ENCODE measurements around the gene GALNT14. TPM values are rescaled to one million over a fixed set of nuclear protein-coding genes. Genes with fewer than 3 reads are reported as not detected.

GALNT14 gene
- total RNA-seq, 1 donor from 2014 or later = 6.4 TPM

DNA sequence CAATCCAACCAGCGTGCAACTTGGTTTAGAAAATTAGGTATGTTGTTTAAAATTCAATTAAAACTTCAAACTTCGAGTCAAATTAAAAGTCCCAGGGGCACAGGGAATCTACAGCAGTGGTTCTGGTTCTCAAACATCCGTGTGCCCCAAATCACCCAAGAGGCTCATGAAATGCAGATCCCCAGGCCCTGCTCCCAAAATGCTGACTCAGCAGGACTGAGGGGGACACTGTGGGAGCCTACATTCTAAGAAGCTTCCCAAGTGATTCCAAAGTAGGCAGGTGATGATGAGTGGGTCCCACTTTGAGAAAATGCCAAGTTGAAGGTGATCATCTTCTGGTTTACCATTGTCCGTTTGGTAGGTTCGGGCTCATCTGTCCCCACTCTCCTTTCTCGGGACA is 82.3 kb downstream of the GALNT14 start:
- H3K36me3 Mint-ChIP-seq = no peaks in the 10 kb centered on the region
- no peak for TF ChIP-seq EZH2phosphoT487 (IDR thresholded peaks at IDR 0.05)
- TF ChIP-seq, protein P1, sequence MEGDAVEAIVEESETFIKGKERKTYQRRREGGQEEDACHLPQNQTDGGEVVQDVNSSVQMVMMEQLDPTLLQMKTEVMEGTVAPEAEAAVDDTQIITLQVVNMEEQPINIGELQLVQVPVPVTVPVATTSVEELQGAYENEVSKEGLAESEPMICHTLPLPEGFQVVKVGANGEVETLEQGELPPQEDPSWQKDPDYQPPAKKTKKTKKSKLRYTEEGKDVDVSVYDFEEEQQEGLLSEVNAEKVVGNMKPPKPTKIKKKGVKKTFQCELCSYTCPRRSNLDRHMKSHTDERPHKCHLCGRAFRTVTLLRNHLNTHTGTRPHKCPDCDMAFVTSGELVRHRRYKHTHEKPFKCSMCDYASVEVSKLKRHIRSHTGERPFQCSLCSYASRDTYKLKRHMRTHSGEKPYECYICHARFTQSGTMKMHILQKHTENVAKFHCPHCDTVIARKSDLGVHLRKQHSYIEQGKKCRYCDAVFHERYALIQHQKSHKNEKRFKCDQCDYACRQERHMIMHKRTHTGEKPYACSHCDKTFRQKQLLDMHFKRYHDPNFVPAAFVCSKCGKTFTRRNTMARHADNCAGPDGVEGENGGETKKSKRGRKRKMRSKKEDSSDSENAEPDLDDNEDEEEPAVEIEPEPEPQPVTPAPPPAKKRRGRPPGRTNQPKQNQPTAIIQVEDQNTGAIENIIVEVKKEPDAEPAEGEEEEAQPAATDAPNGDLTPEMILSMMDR (IDR thresholded peaks at IDR 0.05) = no peak
- no peak for TF ChIP-seq EZH2 (IDR thresholded peaks at IDR 0.05)
- no peaks in the 10 kb centered on the region for H4K20me1 ChIP-seq (ENCODE audit: low read depth)
- no peaks in the 10 kb centered on the region for H3F3A ChIP-seq (ENCODE audit: low read depth)
- no peak overlapping the region for H2AFZ ChIP-seq (replicated peaks)
- no peak overlapping the region for H3K4me3 ChIP-seq
- H3K79me2 ChIP-seq (ENCODE audit: low read depth) = no peaks in the 10 kb centered on the region
- no peaks in the 10 kb centered on the region for H3K27me3 ChIP-seq
- no peak overlapping the region for H3K27ac Mint-ChIP-seq
- no peak for DNase-seq (ENCODE audit: low spot score)
- H3K4me1 ChIP-seq = peaks cover 4% of the 10 kb centered on the region
- H3K27ac ChIP-seq = no peak overlapping the region
- peaks cover 1% of the 10 kb centered on the region for H3K9me3 Mint-ChIP-seq
- H3K4me1 Mint-ChIP-seq = no peaks in the 10 kb centered on the region
- H3K9ac ChIP-seq = no peak overlapping the region
- no peaks in the 10 kb centered on the region for H3K36me3 ChIP-seq
- H3K27me3 Mint-ChIP-seq (ENCODE audit: insufficient read depth, low read depth) = peaks cover 3% of the 10 kb centered on the region
- H3K4me2 ChIP-seq = no peak overlapping the region
- no peaks in the 10 kb centered on the region for H3K9me3 ChIP-seq (ENCODE audit: low read depth)
- no peak overlapping the region for H3K4me3 Mint-ChIP-seq

DNA sequence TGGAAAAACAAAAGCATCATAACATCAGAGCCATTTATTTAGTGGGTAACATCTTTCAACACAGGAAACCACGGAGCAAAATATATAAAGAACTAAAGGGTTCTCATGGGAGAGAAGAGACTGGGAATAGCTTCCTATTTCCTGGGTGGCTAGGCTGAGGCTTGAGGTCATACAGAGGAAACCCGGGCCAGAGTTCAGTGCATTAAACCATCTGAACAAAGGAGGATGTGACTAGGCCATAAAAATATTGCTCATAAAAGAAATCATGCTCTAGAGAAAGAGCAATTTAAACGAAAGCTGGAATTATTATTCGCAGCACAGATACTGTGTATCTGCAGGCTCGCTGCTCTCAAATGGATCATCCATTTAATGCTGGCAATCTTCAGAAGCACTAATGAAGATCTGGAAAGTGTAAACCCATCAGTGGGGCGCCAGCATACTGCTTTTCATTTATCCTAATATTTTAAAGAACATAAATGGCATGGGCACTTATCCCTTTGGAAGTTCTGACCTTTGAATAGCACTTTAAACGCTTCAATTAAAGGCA is 83.3 kb downstream of the GALNT14 start:
- no peak overlapping the region for H3K27ac ChIP-seq
- Mint-ChIP-seq H3K4me3 (no peak overlapping the region), H3K27me3 (ENCODE audit: insufficient read depth, low read depth) (peaks cover 3% of the 10 kb centered on the region), H3K4me1 (no peaks in the 10 kb centered on the region), H3K9me3 (no peaks in the 10 kb centered on the region), H3K27ac (no peak overlapping the region), H3K36me3 (no peaks in the 10 kb centered on the region)
- no peak overlapping the region for H3K9ac ChIP-seq
- TF ChIP-seq EZH2phosphoT487 (IDR thresholded peaks at IDR 0.05) (no peak), EZH2 (IDR thresholded peaks at IDR 0.05) (no peak)
- TF ChIP-seq, protein P1 (IDR thresholded peaks at IDR 0.05) = no peak
- H3K4me2 ChIP-seq = no peak overlapping the region
- no peaks in the 10 kb centered on the region for H3K79me2 ChIP-seq (ENCODE audit: low read depth)
- DNase-seq (ENCODE audit: low spot score) = no peak
- H3K27me3 ChIP-seq = no peaks in the 10 kb centered on the region
- no peaks in the 10 kb centered on the region for H3K36me3 ChIP-seq
- H3F3A ChIP-seq (ENCODE audit: low read depth) = no peaks in the 10 kb centered on the region
- H3K4me1 ChIP-seq = peaks cover 4% of the 10 kb centered on the region
- H2AFZ ChIP-seq (replicated peaks) = no peak overlapping the region
- H3K4me3 ChIP-seq = no peak overlapping the region
- H3K9me3 ChIP-seq (ENCODE audit: low read depth) = no peaks in the 10 kb centered on the region
- H4K20me1 ChIP-seq (ENCODE audit: low read depth) = no peaks in the 10 kb centered on the region

DNA sequence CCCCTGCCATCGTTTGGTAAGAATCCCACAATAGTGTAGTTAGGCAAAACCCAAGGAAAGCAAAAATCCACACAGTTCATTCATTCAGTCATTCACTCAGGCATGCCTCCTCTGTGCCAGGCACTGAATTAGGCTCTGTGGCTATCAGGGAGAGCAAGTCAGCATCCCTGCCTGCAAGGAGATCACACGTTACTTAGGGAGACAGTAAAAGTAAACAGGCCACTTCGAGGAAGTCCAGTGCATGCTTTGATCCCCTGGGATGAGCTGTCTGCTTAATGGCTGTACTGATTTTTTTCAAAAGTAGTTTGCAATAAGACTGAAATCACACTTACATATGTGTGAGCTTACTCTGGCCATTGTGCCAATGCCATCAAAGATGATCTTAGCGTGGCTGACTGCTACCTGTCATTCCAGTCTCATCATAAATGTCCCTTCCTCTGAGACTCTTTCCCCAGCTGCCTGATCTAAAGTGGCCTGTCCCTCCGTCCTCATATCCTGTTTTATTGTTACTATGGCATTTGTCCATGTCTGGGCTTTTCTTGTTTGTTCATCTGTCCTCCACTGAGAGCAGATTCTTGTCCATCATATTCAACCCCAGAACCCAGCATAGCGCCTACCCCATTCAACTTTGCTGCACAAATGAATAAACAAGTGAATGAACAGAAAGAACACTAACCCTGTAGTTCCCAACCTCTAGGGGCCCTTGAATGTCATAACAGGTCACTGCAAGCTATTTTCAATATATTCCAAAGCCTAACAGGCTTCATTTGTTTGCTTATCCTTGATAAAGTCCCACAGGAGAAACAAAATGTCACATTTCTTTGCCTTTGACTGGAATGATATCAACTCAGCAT is 84.1 kb downstream of the GALNT14 start:
- Mint-ChIP-seq H3K27ac (no peak overlapping the region), H3K36me3 (no peaks in the 10 kb centered on the region), H3K9me3 (no peaks in the 10 kb centered on the region), H3K4me1 (no peaks in the 10 kb centered on the region), H3K27me3 (ENCODE audit: insufficient read depth, low read depth) (peaks cover 3% of the 10 kb centered on the region), H3K4me3 (no peak overlapping the region)
- no peaks in the 10 kb centered on the region for H3F3A ChIP-seq (ENCODE audit: low read depth)
- no peak for DNase-seq (ENCODE audit: low spot score)
- H3K9ac ChIP-seq = no peak overlapping the region
- no peak overlapping the region for H2AFZ ChIP-seq (replicated peaks)
- H3K9me3 ChIP-seq (ENCODE audit: low read depth) = no peaks in the 10 kb centered on the region
- H3K4me1 ChIP-seq = peaks cover 4% of the 10 kb centered on the region
- H3K27ac ChIP-seq = no peak overlapping the region
- TF ChIP-seq EZH2 (IDR thresholded peaks at IDR 0.05) = no peak
- no peak for TF ChIP-seq EZH2phosphoT487 (IDR thresholded peaks at IDR 0.05)
- TF ChIP-seq, protein P1 (IDR thresholded peaks at IDR 0.05) = no peak
- no peaks in the 10 kb centered on the region for H3K79me2 ChIP-seq (ENCODE audit: low read depth)
- no peak overlapping the region for H3K4me3 ChIP-seq
- no peak overlapping the region for H3K4me2 ChIP-seq
- no peaks in the 10 kb centered on the region for H3K36me3 ChIP-seq
- H3K27me3 ChIP-seq = no peaks in the 10 kb centered on the region
- no peaks in the 10 kb centered on the region for H4K20me1 ChIP-seq (ENCODE audit: low read depth)
